Breast epithelium (tissue), 4 donors: ENCODE measurements around the gene EXOC8. TPM values are rescaled to one million over a fixed set of nuclear protein-coding genes. Genes with fewer than 3 reads are reported as not detected.

Source experiments
- DNase-seq, 2 donors: peaks; one replicate each; pipeline ENCODE4 v3.0.0-alpha.2; 2019; ENCODE audit warnings: low spot score in 2 of 2
- H3K27ac ChIP-seq, 2 donors: fragments of 200-600 bp; sonication (generic) in 1 of 2; one replicate each; pipeline ENCODE4 v1.5.1; 2016 to 2019; ENCODE audit warnings: mild to moderate bottlenecking in 1 of 2
- H3K27me3 ChIP-seq, 2 donors: fragments of 200-600 bp; sonication (generic) in 1 of 2; one replicate each; pipeline versions ENCODE4 v1.5.1 to v1.6.0; 2017 to 2019; ENCODE audit warnings: control low read depth in 1 of 2, mild to moderate bottlenecking in 1 of 2
- H3K36me3 ChIP-seq: fragments of 200-600 bp; one replicate; pipeline ENCODE4 v1.5.1; 2019
- H3K4me1 ChIP-seq, 2 donors: fragments of 200-600 bp; sonication (generic); one replicate each; pipeline ENCODE4 v1.5.1; 2016 to 2019; ENCODE audit warnings: control low read depth in 1 of 2
- H3K4me3 ChIP-seq, 3 donors: fragments of 200-600 bp; sonication (generic); 1 replicate in 2 of 3; 2 replicates in 1 of 3; pipeline ENCODE4 v1.5.1; 2016 to 2019; ENCODE audit warnings: mild to moderate bottlenecking in 3 of 3, moderate library complexity in 2 of 3
- H3K9me3 ChIP-seq, 2 donors: fragments of 200-600 bp; sonication (generic) in 1 of 2; one replicate each; pipeline ENCODE4 v1.5.1; 2016 to 2019; ENCODE audit warnings: control low read depth in 1 of 2
- POLR2A ChIP-seq: fragments of 450-650 bp; IDR thresholded peaks from one replicate; pipeline ENCODE4 v1.6.1; 2016; ENCODE audit warnings: antibody characterized with exemption, mild to moderate bottlenecking, moderate library complexity
- POLR2AphosphoS5 ChIP-seq, 3 donors: sonication (generic); formaldehyde crosslinking; IDR thresholded peaks; one replicate each; pipeline ENCODE4 v1.6.1; 2017; ENCODE audit warnings: antibody characterized with exemption in 3 of 3
- intact Hi-C: fragments of 100-400 bp; cut with DNase I; formaldehyde crosslinking; loops from one replicate; pipeline ENCODE4 v1.15.1; 2023; ENCODE audit warnings: low total_unique reads
- total RNA-seq, 3 donors: library from RNA; depleted of rRNA; stranded (reverse); fragments of >200 nt; gene quantifications; one replicate each; pipeline ENCODE4 v1.1.0, GENCODE V29; 2016
- TF ChIP-seq, protein P1 (sequence below), 3 donors: fragments of 450-650 bp; IDR thresholded peaks; one replicate each; pipeline ENCODE4 v1.5.1; 2016 to 2017; ENCODE audit warnings: antibody characterized with exemption in 3 of 3, mild to moderate bottlenecking in 3 of 3, moderate library complexity in 3 of 3

The EXOC8 gene
- total RNA-seq, 3 donors from 2014 or later: 13.1 to 17.7 (median 15.0) TPM

DNA sequence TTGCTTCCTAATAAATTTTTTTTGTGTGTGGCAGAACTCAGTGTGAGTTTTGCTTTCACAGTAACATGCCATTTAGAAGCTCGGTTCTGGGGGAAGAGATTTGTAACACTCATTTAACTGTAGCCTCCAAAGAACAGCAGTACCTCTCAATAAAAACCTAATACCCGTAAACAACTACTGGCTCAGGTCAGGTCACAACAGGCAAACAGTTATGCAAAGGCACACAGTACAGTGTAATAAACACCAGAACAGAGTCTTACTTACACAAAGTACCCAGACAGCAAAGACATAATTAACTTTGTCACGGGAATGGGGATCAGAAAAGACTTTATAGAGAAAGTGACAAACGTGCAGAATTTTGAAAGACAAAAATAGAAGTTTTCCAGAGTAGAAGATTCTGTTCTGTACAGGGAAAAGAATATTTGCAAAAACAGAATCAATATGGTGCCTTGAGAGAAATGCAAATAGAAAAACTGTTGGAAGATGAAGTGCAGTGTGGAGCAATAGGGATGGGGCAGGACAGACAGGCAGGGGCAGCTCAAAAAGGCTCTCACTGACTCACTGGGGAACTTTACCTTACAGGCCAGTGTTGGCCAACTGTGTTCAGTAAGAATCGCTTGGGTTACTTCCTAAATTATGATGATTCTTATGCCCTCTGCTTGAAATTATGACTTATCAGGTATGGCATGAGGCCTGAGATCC lies 45.7 kb upstream of the EXOC8 start:
- H3K27ac ChIP-seq: no peak overlapping the region

DNA sequence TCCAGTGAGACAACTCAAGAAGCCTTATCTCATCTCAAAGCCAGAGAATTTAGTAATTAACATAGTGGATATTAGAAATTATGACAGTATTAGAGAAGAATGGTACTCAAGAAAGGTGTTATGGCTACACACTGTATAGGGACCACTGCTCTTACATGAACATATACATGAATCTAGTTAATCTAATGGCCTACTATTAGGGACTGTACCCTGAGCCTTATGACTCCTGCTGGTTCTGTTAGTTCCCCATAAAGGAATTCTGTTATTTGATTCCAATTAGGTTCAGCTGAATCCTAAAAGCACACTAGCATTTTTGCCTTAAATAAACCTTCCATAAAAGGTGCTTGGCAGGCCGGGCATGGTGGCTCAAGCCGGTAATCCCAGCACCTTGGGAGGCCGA lies 44.8 kb upstream of the EXOC8 start:
- Histone ChIP-seq H3K36me3 (no peaks in the 10 kb centered on the region), H3K4me1 (no peaks in the 10 kb centered on the region), H3K27me3 (no peaks in the 10 kb centered on the region), H3K4me3 (no peak overlapping the region), H3K27ac (no peak overlapping the region), H3K9me3 (no peaks in the 10 kb centered on the region)
- TF ChIP-seq POLR2AphosphoS5 (IDR thresholded peaks at IDR 0.05): no peak
- TF ChIP-seq, protein P1, sequence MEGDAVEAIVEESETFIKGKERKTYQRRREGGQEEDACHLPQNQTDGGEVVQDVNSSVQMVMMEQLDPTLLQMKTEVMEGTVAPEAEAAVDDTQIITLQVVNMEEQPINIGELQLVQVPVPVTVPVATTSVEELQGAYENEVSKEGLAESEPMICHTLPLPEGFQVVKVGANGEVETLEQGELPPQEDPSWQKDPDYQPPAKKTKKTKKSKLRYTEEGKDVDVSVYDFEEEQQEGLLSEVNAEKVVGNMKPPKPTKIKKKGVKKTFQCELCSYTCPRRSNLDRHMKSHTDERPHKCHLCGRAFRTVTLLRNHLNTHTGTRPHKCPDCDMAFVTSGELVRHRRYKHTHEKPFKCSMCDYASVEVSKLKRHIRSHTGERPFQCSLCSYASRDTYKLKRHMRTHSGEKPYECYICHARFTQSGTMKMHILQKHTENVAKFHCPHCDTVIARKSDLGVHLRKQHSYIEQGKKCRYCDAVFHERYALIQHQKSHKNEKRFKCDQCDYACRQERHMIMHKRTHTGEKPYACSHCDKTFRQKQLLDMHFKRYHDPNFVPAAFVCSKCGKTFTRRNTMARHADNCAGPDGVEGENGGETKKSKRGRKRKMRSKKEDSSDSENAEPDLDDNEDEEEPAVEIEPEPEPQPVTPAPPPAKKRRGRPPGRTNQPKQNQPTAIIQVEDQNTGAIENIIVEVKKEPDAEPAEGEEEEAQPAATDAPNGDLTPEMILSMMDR (IDR thresholded peaks at IDR 0.05): no peak
- TF ChIP-seq POLR2A: no peak
- intact Hi-C loops: no loop called here
- DNase-seq: no peak

More for the DNA sequence above, 45.7 kb upstream of the EXOC8 start:
- TF ChIP-seq, protein P1 (IDR thresholded peaks at IDR 0.05): no peak
- TF ChIP-seq POLR2A: no peak
- no peak for TF ChIP-seq POLR2AphosphoS5 (IDR thresholded peaks at IDR 0.05)
- DNase-seq: no peak
- Histone ChIP-seq H3K4me3 (no peak overlapping the region), H3K36me3 (no peaks in the 10 kb centered on the region), H3K9me3 (no peaks in the 10 kb centered on the region), H3K4me1 (no peaks in the 10 kb centered on the region), H3K27me3 (no peaks in the 10 kb centered on the region)
- intact Hi-C loops: no loop called here

- Histone ChIP-seq H3K9me3 (no peaks in the 10 kb centered on the region), H3K27ac (no peak overlapping the region), H3K4me1 (no peaks in the 10 kb centered on the region), H3K36me3 (no peaks in the 10 kb centered on the region), H3K27me3 (no peaks in the 10 kb centered on the region), H3K4me3 (no peak overlapping the region)
- no peak for DNase-seq
- intact Hi-C loops: no loop called here
- no peak for TF ChIP-seq POLR2AphosphoS5 (IDR thresholded peaks at IDR 0.05)
- TF ChIP-seq POLR2A: no peak
- TF ChIP-seq, protein P1 (IDR thresholded peaks at IDR 0.05): no peak
Measured at GRCh38 chr1:231381729-231382128, 44.1 kb upstream of the EXOC8 start.

DNA sequence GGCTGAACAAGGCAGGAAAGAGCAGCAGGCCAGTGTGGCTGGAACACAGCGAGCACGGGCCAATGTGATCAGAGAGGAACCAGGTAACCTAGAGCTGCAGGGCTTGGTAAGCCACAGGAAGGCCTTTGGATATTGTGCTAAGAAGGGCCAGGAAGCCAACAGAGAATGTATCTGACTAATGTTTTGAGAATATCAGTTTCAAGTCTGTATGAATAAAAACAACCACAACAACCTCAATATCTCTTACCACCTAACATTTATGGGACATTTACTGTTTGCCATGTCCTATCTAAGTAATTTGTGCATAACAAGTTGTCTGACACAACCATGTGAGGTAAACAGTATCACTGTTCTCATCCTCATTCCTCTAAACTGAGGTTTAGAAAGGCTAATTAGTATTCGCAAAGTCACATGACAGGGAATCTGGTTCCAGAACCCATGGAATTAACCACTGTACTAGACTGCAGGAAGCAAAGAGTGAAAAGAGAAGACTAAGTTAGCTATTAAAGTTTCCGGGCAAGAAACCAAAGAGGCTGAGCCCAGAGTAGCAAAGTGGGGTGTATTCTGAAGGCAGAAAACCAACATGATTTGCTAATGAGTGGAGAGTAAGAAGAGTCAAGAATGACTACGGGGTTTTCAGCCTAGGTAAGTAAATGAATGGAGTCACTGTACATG lies 39.4 kb upstream of the EXOC8 start:
- intact Hi-C loops: no loop called here
- H3K27ac ChIP-seq: no peak overlapping the region
- DNase-seq: no peak

GRCh38 chr1:231376101-231376500 lies 38.4 kb upstream of the EXOC8 start:
- no peak for DNase-seq
- H3K36me3 ChIP-seq: no peaks in the 10 kb centered on the region
- TF ChIP-seq POLR2A: no peak
- TF ChIP-seq, protein P1 (IDR thresholded peaks at IDR 0.05): no peak
- no peak for TF ChIP-seq POLR2AphosphoS5 (IDR thresholded peaks at IDR 0.05)
- no peak overlapping the region for H3K27ac ChIP-seq
- H3K9me3 ChIP-seq: no peaks in the 10 kb centered on the region
- H3K4me1 ChIP-seq: no peaks in the 10 kb centered on the region
- H3K4me3 ChIP-seq: no peak overlapping the region
- intact Hi-C loops: no loop called here
- no peaks in the 10 kb centered on the region for H3K27me3 ChIP-seq

More for the DNA sequence above, 39.4 kb upstream of the EXOC8 start:
- H3K36me3 ChIP-seq: no peaks in the 10 kb centered on the region
- TF ChIP-seq, protein P1 (IDR thresholded peaks at IDR 0.05): no peak
- TF ChIP-seq POLR2AphosphoS5 (IDR thresholded peaks at IDR 0.05) (no peak), POLR2A (no peak)
- no peak overlapping the region for H3K4me3 ChIP-seq
- H3K9me3 ChIP-seq: no peaks in the 10 kb centered on the region
- H3K27me3 ChIP-seq: no peaks in the 10 kb centered on the region
- H3K4me1 ChIP-seq: no peaks in the 10 kb centered on the region
